Stimulated activated memory B cell treated with anti-CD40 and anti-IgM and Interleukin-4, amounts not matched to agents 10 μg/mL and 1 μg/mL and 100 μg/mL, for 72 hours (primary cell): Measurements from ENCODE around the gene CELA2A.
A peak's percentile ranks its signal among the peaks of the same experiment; 100 is the strongest.

Experiments
- ATAC-seq: fragments of 150-1000 bp; cut with Tn5 transposase; 2 replicates; pipeline ENCODE4 v1.10.0; 2021
- H3K27ac Mint-ChIP-seq: one replicate; pipeline ENCODE4 v1.8.0; 2022; ENCODE audit warnings: mild to moderate bottlenecking, mixed read lengths
- H3K27me3 Mint-ChIP-seq: one replicate; pipeline ENCODE4 v1.8.0; 2022; ENCODE audit warnings: mixed read lengths
- H3K36me3 Mint-ChIP-seq: one replicate; pipeline ENCODE4 v1.8.0; 2022; ENCODE audit warnings: mixed read lengths
- H3K4me1 Mint-ChIP-seq: one replicate; pipeline ENCODE4 v1.8.0; 2022; ENCODE audit warnings: mixed read lengths
- H3K4me3 Mint-ChIP-seq: one replicate; pipeline ENCODE4 v1.8.0; 2022; ENCODE audit warnings: mild to moderate bottlenecking, moderate library complexity, mixed read lengths
- H3K9me3 Mint-ChIP-seq: one replicate; pipeline ENCODE4 v1.8.0; 2022; ENCODE audit warnings: mixed read lengths

Gene CELA2A

DNA sequence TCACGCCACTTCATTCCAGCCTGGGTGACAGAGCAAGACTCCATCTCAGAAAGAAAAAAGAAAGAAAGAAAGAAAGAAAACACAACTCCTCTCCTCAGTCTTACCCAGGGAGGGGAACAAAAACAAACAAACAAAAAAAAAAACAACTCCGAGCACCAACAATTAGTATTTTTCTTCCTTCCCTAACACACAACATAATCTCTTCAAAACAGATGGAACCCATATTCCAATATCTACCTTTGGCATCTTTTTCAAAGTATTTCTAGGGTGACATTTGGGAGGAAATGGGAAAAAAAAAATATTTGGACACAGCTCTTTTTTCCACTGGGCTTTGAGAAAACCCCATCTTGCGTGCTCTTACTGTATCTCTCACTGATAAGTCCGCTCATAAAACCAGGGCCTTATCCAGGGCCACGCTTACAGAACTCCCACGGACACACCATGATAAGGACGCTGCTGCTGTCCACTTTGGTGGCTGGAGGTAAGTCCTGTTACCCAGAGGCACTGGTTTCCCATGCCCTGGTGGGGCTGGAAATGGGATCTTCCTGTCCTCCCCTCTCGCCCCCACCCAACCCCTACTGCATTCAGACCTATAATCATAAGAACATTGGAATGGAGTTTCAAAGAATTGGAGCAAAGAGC is at the start of gene CELA2A:
TSS of gene CELA2A (plus strand) at position 420 of the 642 bp plus-strand sequence. CDS start at position 442, 22 bp downstream.
- no peak for ATAC-seq
- H3K27me3 Mint-ChIP-seq: peaks cover 46% of the 10 kb centered on the region
- no peaks in the 10 kb centered on the region for H3K4me1 Mint-ChIP-seq
- H3K4me3 Mint-ChIP-seq: no peak within 1 kb of the TSS
- H3K9me3 Mint-ChIP-seq: no peaks in the 10 kb centered on the region
- no peaks in the 10 kb centered on the region for H3K36me3 Mint-ChIP-seq
- H3K27ac Mint-ChIP-seq: no peak within 1 kb of the TSS

DNA sequence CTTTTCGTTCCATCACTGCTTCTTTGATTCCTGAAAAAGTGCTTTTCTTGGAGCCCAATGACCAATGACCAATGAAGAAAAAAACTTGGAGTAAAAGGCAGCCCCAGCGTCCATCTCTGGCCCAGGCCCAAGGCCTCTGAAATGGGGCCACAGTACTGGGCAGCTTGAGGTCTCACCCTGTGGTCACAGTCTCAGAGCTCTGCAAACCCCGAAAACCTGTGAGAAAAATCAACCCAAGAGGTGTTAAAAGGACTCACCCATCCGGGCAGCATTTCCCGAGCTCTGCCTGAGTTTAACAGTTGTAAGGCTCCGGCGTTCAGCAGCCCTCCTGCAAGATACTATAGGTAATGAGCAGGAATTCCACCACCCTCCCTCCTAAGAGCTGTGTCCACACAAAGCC is 49.0 kb upstream of the CELA2A start:
- Mint-ChIP-seq H3K36me3 (peaks cover 3% of the 10 kb centered on the region), H3K4me3 (no peak overlapping the region), H3K27ac (no peak overlapping the region), H3K9me3 (no peaks in the 10 kb centered on the region), H3K27me3 (no peaks in the 10 kb centered on the region), H3K4me1 (peaks cover 30% of the 10 kb centered on the region)
- ATAC-seq: no peak

DNA sequence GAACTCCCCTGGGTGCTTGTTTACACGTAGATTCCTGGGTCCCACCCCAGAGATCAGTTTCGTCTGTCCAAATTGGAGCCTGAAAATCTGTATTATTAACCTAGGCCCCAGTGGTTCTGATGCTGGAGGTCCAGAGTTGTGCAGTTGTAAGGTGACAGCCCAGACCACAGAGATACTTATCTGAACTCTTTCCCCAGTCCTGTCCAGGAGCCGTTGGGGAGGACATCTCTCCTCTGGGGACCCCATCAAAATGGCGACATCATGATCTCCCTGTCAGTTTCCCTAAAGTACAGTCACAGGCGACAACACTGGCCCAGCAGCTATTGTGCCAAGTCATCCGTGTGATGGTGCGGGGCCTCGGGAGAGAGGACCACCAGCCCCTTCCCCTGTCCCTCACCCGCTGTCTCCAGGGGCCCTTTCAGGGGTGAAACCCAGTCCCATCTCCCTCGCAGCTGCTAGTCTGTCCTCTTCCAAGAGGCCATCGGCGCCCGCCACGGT is 47.6 kb upstream of the CELA2A start:
- Mint-ChIP-seq H3K27me3 (no peaks in the 10 kb centered on the region), H3K36me3 (peaks cover 8% of the 10 kb centered on the region)
- ATAC-seq: no peak

DNA sequence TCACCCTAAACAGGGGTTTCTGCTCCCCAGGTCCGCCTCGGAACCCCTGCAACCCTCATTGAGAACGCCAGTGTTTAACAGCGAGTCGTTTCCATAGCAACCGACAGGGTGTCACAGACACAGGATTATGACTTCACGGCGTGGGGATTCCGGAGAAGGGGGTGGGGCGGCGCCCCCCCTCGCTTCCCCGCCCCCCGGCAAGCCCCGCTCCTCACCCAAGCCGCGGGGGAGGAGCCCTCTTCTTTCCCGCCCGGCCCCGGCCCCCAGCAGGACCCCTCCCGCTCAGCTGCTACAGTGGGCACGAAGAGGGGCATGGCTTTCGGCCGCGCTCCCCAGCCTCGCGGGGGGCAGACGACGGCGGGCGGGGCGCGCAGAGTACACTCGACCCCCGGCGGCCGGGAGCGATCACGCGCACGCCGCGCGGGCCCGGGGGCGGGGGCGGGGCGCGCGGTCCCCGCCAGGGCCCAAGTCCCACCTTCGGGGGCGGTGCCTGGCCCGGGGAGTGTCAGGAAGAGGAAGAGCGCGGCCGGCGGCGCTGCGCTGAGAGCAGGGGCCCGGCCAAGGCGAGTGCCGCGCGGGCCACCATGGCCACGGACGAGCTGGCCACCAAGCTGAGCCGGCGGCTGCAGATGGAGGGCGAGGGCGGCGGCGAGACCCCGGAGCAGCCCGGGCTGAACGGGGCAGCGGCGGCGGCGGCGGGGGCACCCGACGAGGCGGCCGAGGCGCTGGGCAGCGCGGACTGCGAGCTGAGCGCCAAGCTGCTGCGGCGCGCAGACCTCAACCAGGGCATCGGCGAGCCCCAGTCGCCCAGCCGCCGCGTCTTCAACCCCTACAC is 46.9 kb upstream of the CELA2A start, which contains the start of gene EFHD2:
TSS of gene EFHD2 (plus strand) at position 501 of the 835 bp plus-strand sequence. CDS start at position 585, 84 bp downstream.
- Mint-ChIP-seq H3K9me3 (no peaks in the 10 kb centered on the region), H3K27me3 (no peaks in the 10 kb centered on the region), H3K36me3 (peaks cover 8% of the 10 kb centered on the region), H3K27ac (peak within 1 kb of the TSS; percentile 88), H3K4me3 (peak within 1 kb of the TSS; percentile 95), H3K4me1 (peaks cover 49% of the 10 kb centered on the region)
- ATAC-seq: peak; percentile 94

More for the DNA sequence above, 47.6 kb upstream of the CELA2A start:
- Mint-ChIP-seq H3K9me3 (no peaks in the 10 kb centered on the region), H3K4me1 (peaks cover 42% of the 10 kb centered on the region), H3K27ac (peak overlapping the region; percentile 88), H3K4me3 (peak overlapping the region; percentile 95)

DNA sequence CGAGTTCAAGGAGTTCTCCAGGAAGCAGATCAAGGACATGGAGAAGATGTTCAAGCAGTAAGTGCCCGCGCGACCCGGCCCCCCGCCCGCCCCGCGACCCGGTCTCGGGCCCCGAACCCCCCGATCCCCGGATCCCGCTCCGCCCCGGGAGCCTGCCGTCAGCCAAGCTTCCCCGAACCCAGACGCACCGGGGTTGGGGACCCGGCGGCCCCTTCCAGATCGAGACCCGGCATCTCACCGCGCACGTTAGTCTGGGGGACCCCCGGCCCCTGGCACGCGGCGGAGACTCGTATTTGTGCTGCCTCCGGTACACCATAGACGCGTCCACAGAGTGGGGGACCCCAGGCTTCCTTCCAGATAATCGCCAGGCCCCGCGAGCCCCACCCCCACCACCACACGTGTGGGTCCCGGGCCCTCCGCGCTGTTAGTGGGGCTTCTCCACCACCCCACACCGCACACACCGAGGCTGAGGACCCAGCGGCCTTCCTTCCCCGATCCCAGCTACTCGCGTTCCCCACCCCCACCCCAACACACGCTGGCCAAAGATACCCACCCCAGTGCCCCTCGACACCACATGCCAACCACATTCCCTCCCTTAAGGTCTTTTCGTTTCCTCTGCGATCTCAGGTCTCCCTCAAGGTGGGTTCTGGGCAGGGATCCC is 46.2 kb upstream of the CELA2A start:
- Mint-ChIP-seq H3K4me1 (peaks cover 56% of the 10 kb centered on the region), H3K36me3 (peaks cover 8% of the 10 kb centered on the region), H3K27ac (peak overlapping the region; percentile 88), H3K9me3 (no peaks in the 10 kb centered on the region), H3K4me3 (peak overlapping the region; percentile 95), H3K27me3 (no peaks in the 10 kb centered on the region)
- ATAC-seq: peak; percentile 10

DNA sequence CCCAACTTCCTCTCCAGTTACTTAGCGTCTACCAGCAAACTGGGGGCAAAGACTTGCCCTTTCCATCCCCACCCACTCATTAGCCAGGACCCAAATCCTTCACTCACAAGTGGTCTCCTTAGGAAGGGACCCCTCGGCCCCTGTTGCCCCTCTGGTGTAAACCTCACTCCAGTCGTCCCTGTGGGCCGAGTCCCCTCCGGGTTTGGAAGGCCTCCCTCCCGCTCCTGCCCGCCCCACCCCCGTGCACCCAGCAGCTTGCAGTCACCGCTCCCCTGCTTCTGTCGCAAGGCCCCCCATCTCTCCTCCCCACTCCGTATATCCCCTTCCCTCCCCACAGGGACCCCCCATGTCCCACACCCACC is 45.7 kb upstream of the CELA2A start:
- Mint-ChIP-seq H3K27ac (peak overlapping the region; percentile 88), H3K4me1 (peaks cover 61% of the 10 kb centered on the region)

DNA sequence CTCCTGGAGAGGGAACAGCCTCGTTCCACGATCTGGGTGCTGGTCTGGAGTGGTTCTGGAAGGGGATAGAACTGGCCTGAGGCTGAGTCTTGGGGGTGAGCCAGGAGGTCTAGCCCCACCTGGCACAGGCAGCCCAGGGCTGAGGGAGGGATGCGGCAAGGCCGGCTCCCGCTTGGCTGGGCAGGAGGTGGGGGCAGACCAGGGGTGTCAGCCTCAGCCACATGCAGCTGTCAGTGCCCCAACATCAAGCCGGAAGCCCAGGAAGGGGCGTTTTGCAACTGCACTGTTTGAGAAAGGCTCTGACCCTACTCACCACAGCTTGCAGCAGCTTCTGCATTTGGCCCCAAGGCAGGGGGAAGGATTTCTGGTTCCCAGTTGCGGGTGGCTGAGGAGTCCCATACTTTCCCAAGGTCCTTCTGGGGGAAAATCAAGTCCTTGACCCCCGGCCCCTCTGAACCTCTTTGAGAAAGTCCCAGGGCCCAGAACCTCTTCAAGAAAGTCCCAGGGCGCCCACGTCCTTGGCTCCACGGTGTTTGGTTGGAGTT is 44.9 kb upstream of the CELA2A start:
- peak overlapping the region; percentile 88 for H3K27ac Mint-ChIP-seq
- H3K9me3 Mint-ChIP-seq: no peaks in the 10 kb centered on the region
- H3K27me3 Mint-ChIP-seq: no peaks in the 10 kb centered on the region
- ATAC-seq: peak; percentile 73
- H3K4me3 Mint-ChIP-seq: peak overlapping the region; percentile 95
- peaks cover 8% of the 10 kb centered on the region for H3K36me3 Mint-ChIP-seq
- peaks cover 69% of the 10 kb centered on the region for H3K4me1 Mint-ChIP-seq

More for the DNA sequence above, 45.7 kb upstream of the CELA2A start:
- no peak for ATAC-seq
- Mint-ChIP-seq H3K9me3 (no peaks in the 10 kb centered on the region), H3K27me3 (no peaks in the 10 kb centered on the region), H3K36me3 (peaks cover 8% of the 10 kb centered on the region), H3K4me3 (peak overlapping the region; percentile 95)

DNA sequence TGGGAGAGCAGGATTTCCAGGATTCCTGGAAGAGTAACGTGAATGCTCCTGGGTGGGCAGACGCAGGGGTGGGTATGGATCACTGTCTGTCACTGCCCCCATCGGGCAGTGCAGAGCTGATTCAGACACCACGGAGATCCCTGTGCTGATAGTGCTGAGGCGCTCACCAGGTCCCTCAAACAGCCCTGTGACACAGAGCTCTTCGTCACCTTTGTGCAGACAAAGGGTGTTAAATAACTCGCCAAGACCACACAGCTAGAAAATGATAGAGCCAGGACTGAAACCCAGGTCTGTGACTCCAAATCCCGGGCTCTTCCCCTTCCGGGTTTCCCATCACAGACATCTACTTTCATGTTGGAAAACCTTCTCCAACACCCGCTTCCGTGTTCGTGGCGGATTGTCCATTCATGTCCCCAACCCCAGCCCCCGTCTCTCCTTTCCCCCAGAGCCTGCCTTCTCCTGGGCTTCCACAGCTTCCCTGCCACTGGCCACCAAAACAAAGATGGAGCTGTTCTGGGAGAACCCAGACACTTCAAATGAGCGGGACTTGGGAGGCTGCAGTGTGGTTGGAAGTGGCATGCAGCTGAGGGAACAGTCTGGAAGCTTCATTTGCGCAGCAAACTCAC is 44.2 kb upstream of the CELA2A start:
- ATAC-seq: no peak
- Mint-ChIP-seq H3K36me3 (peaks cover 8% of the 10 kb centered on the region), H3K27me3 (no peaks in the 10 kb centered on the region), H3K4me1 (peaks cover 75% of the 10 kb centered on the region), H3K9me3 (no peaks in the 10 kb centered on the region), H3K4me3 (peak overlapping the region; percentile 95), H3K27ac (peak overlapping the region; percentile 88)

DNA sequence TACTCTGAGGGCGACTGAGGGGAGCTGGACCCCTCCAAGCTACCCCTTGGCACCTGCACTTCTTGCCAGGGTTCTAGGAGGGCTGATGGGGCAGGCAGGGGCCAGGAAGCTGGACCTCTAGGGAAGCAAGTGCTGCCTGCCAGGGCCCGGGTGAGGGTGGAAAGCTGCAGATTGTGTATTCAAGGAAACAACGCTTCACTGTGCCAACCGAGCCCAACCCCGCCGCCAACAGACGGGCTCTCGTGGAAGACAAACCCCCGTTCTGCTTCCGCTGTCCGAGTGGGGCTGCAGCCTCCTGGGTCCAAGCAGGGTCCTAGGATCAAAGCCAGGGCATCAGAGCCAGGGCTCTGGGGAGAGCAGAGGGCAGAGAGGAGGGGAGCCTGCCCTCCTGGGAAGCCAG is 43.7 kb upstream of the CELA2A start:
- Mint-ChIP-seq H3K9me3 (no peaks in the 10 kb centered on the region), H3K4me3 (no peak overlapping the region), H3K36me3 (peaks cover 8% of the 10 kb centered on the region), H3K27ac (peak overlapping the region; percentile 88), H3K27me3 (no peaks in the 10 kb centered on the region), H3K4me1 (peaks cover 81% of the 10 kb centered on the region)
- no peak for ATAC-seq

DNA sequence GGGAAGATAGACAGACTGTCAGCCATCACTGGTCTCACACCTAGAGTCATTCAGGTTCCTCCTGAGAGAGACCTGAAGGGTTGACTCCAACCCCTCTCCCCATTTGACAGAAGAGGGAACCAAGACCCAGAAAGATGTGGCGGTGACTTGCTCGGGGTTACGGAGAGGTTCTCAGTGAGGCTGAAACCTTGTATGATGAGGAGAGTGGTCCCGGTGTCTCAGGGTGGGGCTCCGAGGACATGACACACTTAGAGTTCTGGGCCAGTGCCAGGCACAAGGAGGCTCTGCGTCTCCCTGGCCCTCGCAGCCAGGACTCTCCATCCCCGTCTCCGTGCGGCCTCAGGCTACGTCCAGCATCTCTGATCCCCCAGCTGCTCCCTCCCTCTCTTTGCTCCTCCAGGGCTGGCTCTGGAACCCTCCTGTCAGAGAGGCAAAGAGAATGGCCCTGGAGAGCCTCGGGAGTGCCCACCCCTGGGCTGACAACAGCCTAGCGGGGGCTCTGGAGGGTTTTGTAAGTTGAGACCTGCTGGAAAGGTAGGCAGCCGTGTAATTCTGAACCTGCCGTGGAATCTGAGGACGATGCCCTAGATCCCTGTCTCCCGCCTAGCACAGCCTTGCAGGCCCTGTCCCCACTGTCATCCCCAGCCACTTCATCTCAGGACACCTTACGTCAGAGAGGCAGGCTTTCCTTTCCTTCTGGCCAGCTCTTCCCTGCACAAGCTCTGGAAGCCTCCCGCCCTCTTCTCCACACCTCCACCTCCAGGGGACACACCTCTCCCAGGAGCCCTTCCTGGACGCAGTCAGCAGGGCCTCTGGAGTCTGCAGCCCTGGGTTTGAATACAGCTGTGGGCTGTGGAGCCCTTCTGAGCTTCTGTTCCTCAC is 42.7 kb upstream of the CELA2A start:
- ATAC-seq: no peak
- Mint-ChIP-seq H3K36me3 (peaks cover 8% of the 10 kb centered on the region), H3K4me3 (no peak overlapping the region), H3K4me1 (peaks cover 82% of the 10 kb centered on the region), H3K27ac (peak overlapping the region; percentile 88), H3K27me3 (no peaks in the 10 kb centered on the region), H3K9me3 (no peaks in the 10 kb centered on the region)

DNA sequence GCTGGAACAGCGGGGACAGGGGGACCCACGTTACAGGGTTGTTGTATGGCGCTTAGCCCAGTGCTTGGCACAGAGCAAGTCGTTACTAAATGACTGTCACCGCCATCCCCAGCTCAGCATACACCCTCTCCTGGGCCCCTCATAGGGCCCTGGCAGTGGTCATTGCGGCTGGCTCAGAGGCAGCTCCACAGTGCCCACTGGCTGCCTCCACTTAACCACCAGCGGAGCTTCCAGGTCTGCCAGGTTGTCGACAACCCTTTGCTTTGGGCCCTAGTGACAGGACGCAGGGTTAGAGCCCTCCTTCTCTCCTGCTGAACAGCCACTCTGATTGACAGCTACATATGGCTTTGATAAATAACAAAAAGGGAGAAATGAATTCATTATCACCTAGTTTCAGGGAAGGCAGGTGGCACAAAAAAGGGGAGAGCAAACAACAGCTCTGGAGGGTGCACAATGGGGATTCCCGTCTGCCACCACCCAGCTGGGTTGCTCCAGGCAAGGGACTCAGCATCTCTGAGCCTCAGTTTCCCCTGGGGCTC is 42.0 kb upstream of the CELA2A start:
- ATAC-seq: no peak
- H3K27ac Mint-ChIP-seq: no peak overlapping the region
- H3K36me3 Mint-ChIP-seq: peaks cover 8% of the 10 kb centered on the region
- H3K9me3 Mint-ChIP-seq: no peaks in the 10 kb centered on the region
- peaks cover 76% of the 10 kb centered on the region for H3K4me1 Mint-ChIP-seq
- no peak overlapping the region for H3K4me3 Mint-ChIP-seq
- no peaks in the 10 kb centered on the region for H3K27me3 Mint-ChIP-seq

DNA sequence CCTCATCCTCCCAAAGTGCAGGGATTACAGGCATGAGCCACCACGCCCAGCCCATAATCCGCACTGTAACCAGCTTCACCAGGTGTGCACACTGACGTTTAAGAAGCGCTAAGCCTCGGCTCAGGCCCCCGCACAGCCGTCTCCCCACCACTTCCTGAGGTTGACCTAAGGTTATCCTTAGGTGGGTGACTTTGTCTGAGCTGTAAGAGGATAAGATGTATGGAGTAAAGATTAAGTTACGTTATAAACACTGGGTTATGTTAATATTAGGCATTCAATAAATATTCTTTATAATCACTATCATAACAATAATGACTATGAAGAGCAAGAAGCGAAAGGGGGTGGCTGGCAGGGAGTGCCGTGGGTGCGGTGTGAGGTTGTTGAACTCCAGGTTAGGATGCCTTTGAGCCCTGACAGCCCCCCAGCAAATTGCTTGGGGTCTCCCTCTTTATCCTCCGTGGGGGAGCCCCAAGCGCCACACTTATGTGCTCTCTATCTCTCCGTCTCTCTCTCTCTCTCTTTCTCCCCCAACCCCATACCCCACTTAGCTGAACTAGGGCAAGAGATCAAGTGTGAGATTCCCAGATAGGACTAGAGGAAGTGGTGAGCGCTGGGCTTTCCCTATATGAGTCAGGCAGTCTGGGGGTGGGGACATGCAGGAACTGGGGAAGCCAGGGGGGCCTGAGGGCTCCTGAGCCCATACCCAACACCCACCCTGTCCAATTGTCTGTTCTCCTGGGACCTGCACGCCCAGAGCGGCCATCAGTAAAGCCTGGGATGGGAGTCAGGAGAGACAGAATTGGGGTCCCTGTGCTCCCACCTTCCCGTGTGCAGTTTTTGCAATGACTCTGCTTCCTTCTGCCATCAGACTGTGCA is 39.2 kb upstream of the CELA2A start:
- ATAC-seq: peak; percentile 71
- peak overlapping the region; percentile 45 for H3K4me3 Mint-ChIP-seq
- no peaks in the 10 kb centered on the region for H3K9me3 Mint-ChIP-seq
- H3K36me3 Mint-ChIP-seq: peaks cover 25% of the 10 kb centered on the region
- H3K4me1 Mint-ChIP-seq: peaks cover 72% of the 10 kb centered on the region
- no peaks in the 10 kb centered on the region for H3K27me3 Mint-ChIP-seq
- H3K27ac Mint-ChIP-seq: peak overlapping the region; percentile 82
